Activated CD8-positive, alpha-beta memory T cell treated with anti-CD3 and anti-CD28 coated beads for 36 hours (primary cell): Measurements from ENCODE around the gene RFPL4A. TPM values are rescaled to one million over a fixed set of nuclear protein-coding genes. Genes with fewer than 3 reads are reported as not detected.

Experiments
- CTCF ChIA-PET: fragments of 350-600 bp; sonication (Branson Sonifier 250); formaldehyde crosslinking; loops from one replicate; lab custom pipeline; 2021; ENCODE audit warnings: antibody characterized with exemption; lab: Charles Lee
- POLR2A ChIA-PET: fragments of 350-600 bp; sonication (Branson Sonifier 250); formaldehyde crosslinking; loops from one replicate; lab custom pipeline; 2021; ENCODE audit warnings: antibody characterized with exemption; lab: Charles Lee
- total RNA-seq, 2 experiments: library from RNA; stranded (reverse); gene quantifications; one replicate each; pipeline ENCODE4 v1.2.3, GENCODE V29; 2021

RFPL4A gene
- total RNA-seq, 2 experiments from 2014 or later, result not detected

DNA sequence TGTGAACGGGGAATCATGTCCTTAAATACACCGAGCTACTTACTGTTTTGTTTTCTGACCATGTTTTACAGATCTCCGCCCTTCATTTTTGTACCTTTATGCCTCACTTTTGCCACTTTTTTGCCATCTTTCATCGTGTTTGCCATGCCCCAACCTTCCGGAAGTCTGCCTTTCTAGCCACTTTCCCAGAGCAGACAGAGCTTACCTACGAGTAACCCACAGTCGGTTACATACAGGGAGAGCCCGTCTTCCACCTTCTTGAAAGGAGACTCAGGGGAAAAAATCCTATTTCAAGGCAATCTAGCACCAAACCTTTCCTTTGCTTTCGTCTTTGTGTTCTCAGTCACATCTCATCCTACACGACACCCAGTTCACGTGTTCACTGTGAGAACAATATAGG lies 36.1 kb downstream of the RFPL4A start:
- ChIA-PET CTCF (no interaction called here), POLR2A (no interaction called here)

DNA sequence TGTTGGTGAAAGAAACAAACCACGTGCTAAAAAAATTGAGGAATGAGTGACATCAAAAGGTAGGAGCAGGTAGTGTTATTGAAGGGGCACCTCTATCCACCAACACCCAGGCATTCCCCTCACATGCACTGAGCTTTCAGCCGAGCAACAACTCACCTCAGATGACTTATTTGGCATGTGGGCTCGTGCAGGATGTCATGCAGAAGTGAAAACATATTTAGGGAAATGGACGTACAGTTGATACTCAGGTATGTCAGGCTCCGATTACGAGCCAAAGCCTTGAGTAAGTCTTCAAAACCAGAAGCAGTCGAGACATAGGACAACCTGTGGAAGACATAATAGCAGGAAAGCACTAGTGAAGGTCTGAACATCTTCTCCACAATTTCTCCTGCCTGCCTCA lies 42.5 kb downstream of the RFPL4A start:
- ChIA-PET CTCF (interaction anchor here (0.6 kb wide), 1 partner anchor 170 kb away, joined by 3 read pairs; no protein-coding TSS in a partner anchor), POLR2A (no interaction called here)

DNA sequence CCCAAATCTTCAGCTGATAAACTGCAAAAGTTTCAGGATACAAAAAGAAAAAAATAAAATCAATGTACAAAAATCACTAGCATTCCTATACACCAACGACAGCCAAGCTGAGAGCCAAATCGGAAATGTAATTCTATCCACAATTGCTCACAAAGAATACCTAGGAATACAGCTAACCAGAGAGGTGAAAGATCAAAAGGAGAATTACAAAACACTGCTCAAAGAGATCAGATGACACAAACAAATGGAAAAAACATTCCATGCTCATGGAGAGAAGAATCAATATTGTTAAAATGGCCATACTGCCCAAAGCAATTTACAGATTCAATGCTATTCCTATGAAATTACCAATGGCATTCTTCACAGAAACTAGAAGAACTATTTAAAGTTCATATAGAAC lies 43.4 kb downstream of the RFPL4A start:
- CTCF ChIA-PET, result interaction anchor here (0.6 kb wide), 1 partner anchor 171 kb away, joined by 3 read pairs; no protein-coding TSS in a partner anchor
- POLR2A ChIA-PET, result no interaction called here

GRCh38 chr19:55809381-55810058 lies 50.6 kb downstream of the RFPL4A start:
- CTCF ChIA-PET, result interaction anchor here (1.2 to 1.9 kb wide), 3 partner anchors 11 to 178 kb away, joined by 5 to 7 read pairs (median 6); no protein-coding TSS in a partner anchor

GRCh38 chr19:55811340-55811739 lies 52.4 kb downstream of the RFPL4A start:
- ChIA-PET CTCF (no interaction called here), POLR2A (no interaction called here)

More at GRCh38 chr19:55809381-55810058, 50.6 kb downstream of the RFPL4A start:
- POLR2A ChIA-PET, result interaction anchor here (0.6 kb wide), 1 partner anchor 748 kb away, joined by 4 read pairs; no protein-coding TSS in a partner anchor

DNA sequence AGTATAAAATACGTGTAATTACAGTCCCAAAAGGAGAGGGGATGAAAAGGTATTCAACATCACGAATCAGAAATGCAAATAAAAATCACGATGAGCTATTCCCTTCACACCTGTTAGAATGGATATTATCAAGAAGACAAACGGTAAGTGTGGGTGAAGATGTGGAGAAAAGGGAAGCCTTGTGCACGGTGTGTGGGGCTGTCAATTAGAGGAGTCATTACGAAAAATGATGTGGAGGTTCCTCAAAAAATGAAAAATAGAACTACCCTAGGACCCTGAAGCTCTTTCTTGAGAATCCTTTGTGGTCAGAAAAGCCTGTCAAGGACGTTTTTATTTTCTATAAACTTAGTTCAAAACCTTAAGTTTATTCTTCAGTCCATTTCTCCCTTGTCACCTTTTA lies 53.6 kb downstream of the RFPL4A start:
- ChIA-PET POLR2A (no interaction called here), CTCF (no interaction called here)

Other genes starting within 250 kb of the RFPL4A start
- gene SBK2, start 222.0 kb upstream of the RFPL4A start, total RNA-seq, result not detected
- gene SBK3, start 213.6 kb upstream of the RFPL4A start, total RNA-seq, result not detected
- gene ZNF579, start 178.2 kb upstream of the RFPL4A start, total RNA-seq, result 1 to 10 TPM; 6.9 to 7.5 TPM
- 10 to 100 TPM; 17.4 to 17.8 TPM for gene FIZ1, start 159.6 kb upstream of the RFPL4A start, total RNA-seq
- gene ZNF524, start 158.8 kb upstream of the RFPL4A start, total RNA-seq, result 10 to 100 TPM; 11.9 to 13.2 TPM
- 10 to 100 TPM; 11.8 to 12.0 TPM for gene ZNF865, start 153.4 kb upstream of the RFPL4A start, total RNA-seq
- 1 to 10 TPM; 2.8 to 3.0 TPM for gene ZNF784, start 134.5 kb upstream of the RFPL4A start, total RNA-seq
- 10 to 100 TPM; 31.3 to 32.0 TPM for gene ZNF580, start 118.1 kb upstream of the RFPL4A start, total RNA-seq
- 10 to 100 TPM; 32.6 to 33.6 TPM for gene ZNF581, start 115.4 kb upstream of the RFPL4A start, total RNA-seq
- 1 to 10 TPM; 4.3 to 4.4 TPM for gene CCDC106, start 110.9 kb upstream of the RFPL4A start, total RNA-seq
- 100 to 1,000 TPM; 351 to 381 TPM for gene U2AF2, start 104.1 kb upstream of the RFPL4A start, total RNA-seq
- gene EPN1, start 83.9 kb upstream of the RFPL4A start, total RNA-seq, result 10 to 100 TPM; 40.1 to 41.8 TPM
- not detected for gene NLRP9, start 20.7 kb upstream of the RFPL4A start, total RNA-seq
- gene RFPL4AL1, start 10.0 kb downstream of the RFPL4A start, total RNA-seq, result not detected
- gene NLRP11, start 72.9 kb downstream of the RFPL4A start, total RNA-seq, result under 1 TPM in 1 of 2 experiments, not detected in 1; 0.06 TPM
- gene NLRP4, start 77.4 kb downstream of the RFPL4A start, total RNA-seq, result not detected
- not detected for gene NLRP13, start 173.2 kb downstream of the RFPL4A start, total RNA-seq
- gene NLRP8, start 188.7 kb downstream of the RFPL4A start, total RNA-seq, result not detected
- gene NLRP5, start 227.7 kb downstream of the RFPL4A start, total RNA-seq, result not detected